Lower leg skin (tissue), 4 donors: ENCODE results near the gene PTGDS. TPM values are rescaled to one million over a fixed set of nuclear protein-coding genes. Genes with fewer than 3 reads are reported as not detected.

Experiments used
- DNase-seq, 2 donors: peaks; one replicate each; pipeline ENCODE4 v3.0.0-alpha.2; 2019; ENCODE audit warnings: low spot score in 2 of 2
- H3K4me3 ChIP-seq: fragments of 200-600 bp; sonication (generic); 2 replicates; pipeline ENCODE4 v1.5.1; 2017; ENCODE audit warnings: mild to moderate bottlenecking, low read depth; ENCODE audit not compliant: poor library complexity, severe bottlenecking
- POLR2A ChIP-seq, 2 donors: fragments of 450-650 bp; IDR thresholded peaks; one replicate each; pipeline ENCODE4 v1.6.1; 2016 to 2017; ENCODE audit warnings: antibody characterized with exemption in 2 of 2, mild to moderate bottlenecking in 1 of 2, moderate library complexity in 1 of 2
- WGBS, 2 donors: methylation state at CpG; one replicate each; pipeline ENCODE4 v1.1.5; 2018; 5-methylcytosine and 5-hydroxymethylcytosine counted together
- intact Hi-C: fragments of 100-400 bp; cut with DNase I; formaldehyde crosslinking; loops from one replicate; pipeline ENCODE4 v1.15.0; 2023; ENCODE audit warnings: low total_unique reads
- total RNA-seq, 4 donors: library from RNA; depleted of rRNA; stranded (reverse); fragments of >200 nt; gene quantifications; one replicate each; pipeline ENCODE4 v1.1.0, GENCODE V29; 2016
- TF ChIP-seq, protein P1 (sequence below), 3 donors: fragments of 450-650 bp; IDR thresholded peaks; one replicate each; pipeline ENCODE4 v1.5.1; 2016; ENCODE audit warnings: antibody characterized with exemption in 3 of 3, mild to moderate bottlenecking in 3 of 3, moderate library complexity in 2 of 3

The PTGDS gene
- total RNA-seq, 4 donors from 2014 or later: 9.7 to 75.3 (median 14.8) TPM

DNA sequence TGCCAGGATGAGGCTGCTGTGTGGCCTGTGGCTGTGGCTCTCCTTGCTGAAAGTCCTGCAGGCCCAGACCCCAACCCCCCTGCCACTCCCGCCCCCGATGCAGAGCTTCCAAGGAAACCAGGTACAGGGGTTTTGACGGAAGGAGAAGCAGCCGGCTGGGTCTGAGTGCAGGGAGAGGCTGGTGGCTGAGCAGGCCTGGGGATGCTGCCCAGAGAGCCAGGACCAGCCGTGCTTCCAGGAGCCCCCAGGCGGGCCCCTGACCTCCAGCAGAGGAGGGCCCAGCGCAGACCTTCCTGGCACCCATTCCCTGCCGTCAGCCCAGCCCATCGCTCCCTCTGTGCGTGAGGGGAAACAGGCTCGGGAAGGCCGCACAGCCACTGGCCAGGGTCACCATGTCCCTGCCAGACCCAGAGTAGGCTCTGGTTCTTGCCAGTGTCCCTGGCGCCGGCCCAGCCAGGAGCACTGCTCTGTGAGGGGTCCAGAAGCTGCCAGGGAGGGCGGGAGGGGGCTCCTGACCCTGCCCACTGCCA is 24.9 kb upstream of the PTGDS start:
- intact Hi-C loops: no loop called here
- no peak overlapping the region for H3K4me3 ChIP-seq
- no peak for DNase-seq
- TF ChIP-seq, protein P1, sequence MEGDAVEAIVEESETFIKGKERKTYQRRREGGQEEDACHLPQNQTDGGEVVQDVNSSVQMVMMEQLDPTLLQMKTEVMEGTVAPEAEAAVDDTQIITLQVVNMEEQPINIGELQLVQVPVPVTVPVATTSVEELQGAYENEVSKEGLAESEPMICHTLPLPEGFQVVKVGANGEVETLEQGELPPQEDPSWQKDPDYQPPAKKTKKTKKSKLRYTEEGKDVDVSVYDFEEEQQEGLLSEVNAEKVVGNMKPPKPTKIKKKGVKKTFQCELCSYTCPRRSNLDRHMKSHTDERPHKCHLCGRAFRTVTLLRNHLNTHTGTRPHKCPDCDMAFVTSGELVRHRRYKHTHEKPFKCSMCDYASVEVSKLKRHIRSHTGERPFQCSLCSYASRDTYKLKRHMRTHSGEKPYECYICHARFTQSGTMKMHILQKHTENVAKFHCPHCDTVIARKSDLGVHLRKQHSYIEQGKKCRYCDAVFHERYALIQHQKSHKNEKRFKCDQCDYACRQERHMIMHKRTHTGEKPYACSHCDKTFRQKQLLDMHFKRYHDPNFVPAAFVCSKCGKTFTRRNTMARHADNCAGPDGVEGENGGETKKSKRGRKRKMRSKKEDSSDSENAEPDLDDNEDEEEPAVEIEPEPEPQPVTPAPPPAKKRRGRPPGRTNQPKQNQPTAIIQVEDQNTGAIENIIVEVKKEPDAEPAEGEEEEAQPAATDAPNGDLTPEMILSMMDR (IDR thresholded peaks at IDR 0.05): no peak
- no peak for TF ChIP-seq POLR2A (IDR thresholded peaks at IDR 0.05)
- WGBS, 2 donors: 78 to 80% methylated on average over 4 to 14 of the region's 15 CpGs

DNA sequence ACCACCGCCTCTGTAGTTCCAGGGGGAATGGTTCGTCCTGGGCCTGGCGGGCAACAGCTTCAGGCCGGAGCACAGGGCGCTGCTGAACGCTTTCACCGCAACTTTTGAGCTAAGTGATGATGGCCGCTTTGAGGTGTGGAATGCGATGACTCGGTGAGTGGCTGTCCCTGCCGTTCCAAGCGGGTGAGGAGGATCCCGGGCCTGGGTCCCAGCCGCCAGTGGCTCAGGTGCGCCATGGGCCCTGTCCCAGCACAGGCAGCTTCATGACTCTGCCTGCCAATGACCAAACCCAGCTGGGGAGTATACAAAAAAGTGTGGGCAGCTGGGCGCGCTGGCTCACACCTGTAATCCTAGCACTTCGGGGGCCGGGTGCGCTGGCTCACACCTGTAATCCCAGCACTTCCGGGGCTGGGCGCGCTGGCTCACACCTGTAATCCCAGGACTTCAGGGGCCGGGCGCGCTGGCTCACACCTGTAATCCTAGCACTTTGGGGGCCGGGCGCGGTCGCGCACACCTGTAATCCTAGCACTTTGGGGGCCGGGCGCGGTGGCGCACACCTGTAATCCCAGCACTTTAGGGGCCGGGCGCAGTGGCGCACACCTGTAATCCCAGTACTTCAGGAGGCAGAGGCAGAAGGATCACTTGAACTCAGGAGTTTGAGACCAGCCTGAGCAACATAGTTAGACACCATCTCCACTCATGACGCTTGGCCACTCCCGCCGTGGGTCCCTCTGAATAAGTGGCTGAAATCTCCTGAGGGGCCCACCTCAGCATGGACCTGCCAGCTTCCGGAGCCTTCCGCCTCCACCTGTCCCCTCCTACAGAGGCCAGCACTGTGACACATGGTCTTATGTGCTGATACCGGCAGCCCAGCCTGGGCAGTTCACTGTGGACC is 24.2 kb upstream of the PTGDS start:
- 89% methylated on average over 43 of the region's 44 CpGs for WGBS, 2 donors
- intact Hi-C loops: no loop called here
- TF ChIP-seq, protein P1 (IDR thresholded peaks at IDR 0.05): no peak
- no peak for TF ChIP-seq POLR2A (IDR thresholded peaks at IDR 0.05)
- no peak overlapping the region for H3K4me3 ChIP-seq
- DNase-seq: no peak

DNA sequence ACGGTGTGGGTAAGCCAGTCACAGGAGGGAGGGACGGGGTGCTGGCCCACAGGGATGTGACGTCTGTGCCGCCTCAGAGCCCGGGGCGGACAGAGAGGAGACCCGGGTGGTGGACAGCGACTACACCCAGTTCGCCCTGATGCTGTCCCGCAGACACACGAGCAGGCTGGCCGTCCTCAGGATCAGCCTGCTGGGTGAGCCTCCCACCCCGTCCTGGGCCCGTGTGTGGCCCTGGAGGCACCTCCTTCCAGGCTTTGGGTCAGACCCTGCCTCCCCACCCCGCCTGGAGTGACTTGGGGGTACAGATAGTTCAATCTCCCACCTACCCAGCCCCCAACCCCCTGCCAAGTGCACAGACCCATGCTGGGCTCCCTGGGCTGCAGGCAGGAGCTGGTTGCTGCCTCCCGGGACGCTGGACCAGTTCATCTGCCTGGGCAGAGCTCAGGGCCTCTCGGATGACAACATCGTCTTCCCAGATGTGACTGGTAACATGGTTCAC is 23.5 kb upstream of the PTGDS start:
- no peak overlapping the region for H3K4me3 ChIP-seq
- no peak for DNase-seq
- 80 to 82% methylated on average over 9 to 17 of the region's 19 CpGs for WGBS, 2 donors
- intact Hi-C loops: no loop called here
- TF ChIP-seq POLR2A (IDR thresholded peaks at IDR 0.05): no peak
- TF ChIP-seq, protein P1 (IDR thresholded peaks at IDR 0.05): no peak

GRCh38 chr9:136954270-136955083 is 22.8 kb upstream of the PTGDS start:
- H3K4me3 ChIP-seq: no peak overlapping the region
- intact Hi-C loops: no loop called here
- TF ChIP-seq POLR2A (IDR thresholded peaks at IDR 0.05): no peak
- TF ChIP-seq, protein P1 (IDR thresholded peaks at IDR 0.05): no peak
- no peak for DNase-seq
- 82 to 84% methylated on average over 22 to 24 of the region's 25 CpGs for WGBS, 2 donors

- 88 to 92% methylated on average over 11 to 14 of the region's 14 CpGs for WGBS, 2 donors
- no peak overlapping the region for H3K4me3 ChIP-seq
- no peak for DNase-seq
- TF ChIP-seq, protein P1 (IDR thresholded peaks at IDR 0.05): no peak
- TF ChIP-seq POLR2A (IDR thresholded peaks at IDR 0.05): no peak
- intact Hi-C loops: no loop called here
These were observed 21.9 kb upstream of the PTGDS start for GRCh38 chr9:136955202-136955942.
